ENCODE data around the gene EEF1AKMT4.

The EEF1AKMT4 gene

GRCh38 chr3:184259396-184259877 is 10.0 kb downstream of the EEF1AKMT4 start:
- no peak overlapping the region for H3K9ac ChIP-seq (ENCODE audit: low read length)

DNA sequence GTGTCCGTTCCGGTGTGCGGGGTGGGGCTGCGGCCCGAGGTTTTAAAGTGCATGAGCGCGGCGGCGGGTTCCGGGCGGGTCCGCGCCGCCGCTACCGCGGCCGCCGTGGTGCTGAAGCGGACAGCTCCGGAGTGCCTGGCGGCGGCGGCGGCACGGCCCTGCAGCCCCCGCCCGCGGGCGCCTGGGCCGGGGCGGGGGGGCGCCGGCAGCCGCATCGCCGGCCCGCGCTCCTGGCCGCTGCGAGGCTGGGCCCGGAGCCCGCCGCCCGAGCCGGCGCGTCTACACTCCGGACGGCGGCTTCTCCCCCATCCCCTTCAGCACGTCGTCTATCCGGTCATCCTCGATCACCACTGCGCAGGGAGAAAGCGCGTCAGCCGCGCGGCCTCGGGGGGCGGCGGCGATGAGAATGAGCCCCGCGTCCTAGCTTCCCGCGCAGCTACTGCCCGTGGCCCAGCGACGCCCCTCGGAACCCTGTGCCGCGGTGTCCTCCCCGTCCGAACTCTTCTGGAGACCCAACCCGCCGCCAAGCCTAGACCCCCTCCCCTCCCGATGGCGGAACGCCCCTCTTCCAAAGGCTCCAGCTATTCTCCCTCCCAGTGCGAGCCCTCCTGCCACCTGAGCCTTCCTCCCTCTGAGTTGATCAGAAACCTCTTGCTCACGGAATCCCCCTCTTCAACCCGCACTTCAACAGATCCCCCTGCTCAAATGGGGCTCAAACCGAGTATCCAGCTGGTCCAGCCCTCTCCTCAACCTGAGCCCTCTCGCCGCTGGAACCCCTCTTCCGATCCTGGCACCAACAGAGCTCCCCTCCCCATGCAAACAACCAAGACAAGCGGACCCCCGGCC is 10.6 kb downstream of the EEF1AKMT4 start:
- no peak overlapping the region for H4K91ac ChIP-seq (ENCODE audit: low read length)
- peaks cover 30% of the 10 kb centered on the region for H3K4me1 ChIP-seq (ENCODE audit: control insufficient read depth, insufficient read depth, low read depth, low read length)
- no peaks in the 10 kb centered on the region for H3K9me3 ChIP-seq (ENCODE audit: control insufficient read depth, low read length)
- no peak overlapping the region for H3K4ac ChIP-seq (ENCODE audit: low read depth in 1 of 2, low read length in 2 of 2)
- peak overlapping the region in 1 of 2 experiments; percentile 70 for H3K23ac ChIP-seq (ENCODE audit: low read length in 2 of 2)
- H2BK120ac ChIP-seq (ENCODE audit: low read depth, low read length), result no peak overlapping the region
- no peak overlapping the region for H2AK5ac ChIP-seq (ENCODE audit: low read length, severe bottlenecking)
- DNase-seq, result peak; percentile 29
- no peak overlapping the region for H2AFZ ChIP-seq (ENCODE audit: low read depth, low read length)
- 1% methylated on average over 43 of the region's 91 CpGs for WGBS
- peak overlapping the region; percentile 95 for H3K4me2 ChIP-seq (ENCODE audit: low read length, poor library complexity, severe bottlenecking)
- peaks cover 38 to 39% of the 10 kb centered on the region in 2 experiments for H3K27me3 ChIP-seq (ENCODE audit: control insufficient read depth in 1 of 2, insufficient read depth in 1 of 2, low read length in 2 of 2)
- H2BK15ac ChIP-seq (ENCODE audit: low read depth, poor library complexity, severe bottlenecking), result no peak overlapping the region
- peak overlapping the region; percentile 38 to 63 for H3K4me3 ChIP-seq (ENCODE audit: insufficient read depth in 1 of 2, low read depth in 1 of 2, low read length in 2 of 2)
- H3K9ac ChIP-seq (ENCODE audit: low read length), result no peak overlapping the region
- H3K18ac ChIP-seq (ENCODE audit: low read depth in 1 of 2, low read length in 2 of 2), result no peak overlapping the region
- H2BK12ac ChIP-seq (ENCODE audit: low read length in 2 of 2), result no peak overlapping the region
- no peaks in the 10 kb centered on the region for H3K79me1 ChIP-seq (replicated peaks; ENCODE audit: low read length, poor library complexity, severe bottlenecking)
- no peak overlapping the region for H3K14ac ChIP-seq (ENCODE audit: low read length in 2 of 2)
- H3K27ac ChIP-seq (ENCODE audit: low read length, poor library complexity, severe bottlenecking), result no peak overlapping the region
- H3K36me3 ChIP-seq (ENCODE audit: control insufficient read depth in 1 of 2, insufficient read depth in 2 of 2, low read depth in 1 of 2, low read length in 2 of 2), result peaks cover 0 to 15% of the 10 kb centered on the region in 2 experiments
- no peak overlapping the region for H2BK5ac ChIP-seq (ENCODE audit: low read depth, low read length, poor library complexity, severe bottlenecking)
- H4K8ac ChIP-seq (ENCODE audit: low read length), result no peak overlapping the region

More at GRCh38 chr3:184259396-184259877, 10.0 kb downstream of the EEF1AKMT4 start:
- no peak overlapping the region for H3K4me3 ChIP-seq (ENCODE audit: insufficient read depth in 1 of 2, low read depth in 1 of 2, low read length in 2 of 2)
- no peak overlapping the region for H3K14ac ChIP-seq (ENCODE audit: low read length in 2 of 2)
- 40% methylated on average over 8 of the region's 28 CpGs for WGBS
- no peak overlapping the region for H3K18ac ChIP-seq (ENCODE audit: low read depth in 1 of 2, low read length in 2 of 2)
- no peak overlapping the region for H2BK5ac ChIP-seq (ENCODE audit: low read depth, low read length, poor library complexity, severe bottlenecking)
- H2AFZ ChIP-seq (ENCODE audit: low read depth, low read length), result no peak overlapping the region
- peak overlapping the region; percentile 25 for H3K4me2 ChIP-seq (ENCODE audit: low read length, poor library complexity, severe bottlenecking)
- peaks cover 32 to 39% of the 10 kb centered on the region in 2 experiments for H3K27me3 ChIP-seq (ENCODE audit: control insufficient read depth in 1 of 2, insufficient read depth in 1 of 2, low read length in 2 of 2)
- H3K4ac ChIP-seq (ENCODE audit: low read depth in 1 of 2, low read length in 2 of 2), result no peak overlapping the region
- no peak overlapping the region for H3K23ac ChIP-seq (ENCODE audit: low read length in 2 of 2)
- no peaks in the 10 kb centered on the region for H3K79me1 ChIP-seq (replicated peaks; ENCODE audit: low read length, poor library complexity, severe bottlenecking)
- peaks cover 30% of the 10 kb centered on the region for H3K4me1 ChIP-seq (ENCODE audit: control insufficient read depth, insufficient read depth, low read depth, low read length)
- no peak overlapping the region for H2BK15ac ChIP-seq (ENCODE audit: low read depth, poor library complexity, severe bottlenecking)
- no peak overlapping the region for H4K91ac ChIP-seq (ENCODE audit: low read length)
- H4K8ac ChIP-seq (ENCODE audit: low read length), result no peak overlapping the region
- no peak overlapping the region for H2BK120ac ChIP-seq (ENCODE audit: low read depth, low read length)
- peaks cover 0 to 15% of the 10 kb centered on the region in 2 experiments for H3K36me3 ChIP-seq (ENCODE audit: control insufficient read depth in 1 of 2, insufficient read depth in 2 of 2, low read depth in 1 of 2, low read length in 2 of 2)
- H3K9me3 ChIP-seq (ENCODE audit: control insufficient read depth, low read length), result no peaks in the 10 kb centered on the region
- no peak overlapping the region for H2AK5ac ChIP-seq (ENCODE audit: low read length, severe bottlenecking)
- H3K27ac ChIP-seq (ENCODE audit: low read length, poor library complexity, severe bottlenecking), result no peak overlapping the region
- no peak overlapping the region for H2BK12ac ChIP-seq (ENCODE audit: low read length in 2 of 2)
- no peak for DNase-seq

DNA sequence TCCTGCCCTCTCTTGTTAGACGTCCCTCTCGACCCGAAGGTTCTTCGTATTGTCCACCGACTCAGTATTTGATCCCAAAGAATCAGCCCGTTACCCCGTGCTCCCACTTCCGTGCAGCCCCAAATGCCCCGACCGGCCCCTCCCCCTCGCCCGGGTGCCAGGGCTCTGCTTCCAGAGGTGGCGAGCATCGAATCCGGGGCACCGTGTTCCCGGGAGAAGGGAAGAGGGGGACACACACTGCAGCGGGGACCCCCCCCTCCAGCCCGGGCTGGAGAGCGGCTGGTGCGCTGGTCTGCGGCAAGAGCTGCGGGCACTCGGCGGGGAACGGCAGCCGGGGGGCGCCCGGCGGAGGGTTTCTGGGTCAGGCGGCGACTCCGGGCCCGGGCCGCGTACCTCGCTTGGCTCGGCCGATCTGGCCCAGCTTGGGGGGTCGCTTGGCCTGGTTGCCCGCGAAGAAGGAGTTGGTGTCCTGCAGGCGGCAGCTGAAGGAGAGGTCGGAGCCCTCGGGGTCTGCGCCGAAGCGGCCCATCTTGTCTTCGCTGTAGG is 11.3 kb downstream of the EEF1AKMT4 start:
- DNase-seq, result no peak
- H2BK15ac ChIP-seq (ENCODE audit: low read depth, poor library complexity, severe bottlenecking), result no peak overlapping the region
- no peak overlapping the region for H2BK5ac ChIP-seq (ENCODE audit: low read depth, low read length, poor library complexity, severe bottlenecking)
- peaks cover 0 to 15% of the 10 kb centered on the region in 2 experiments for H3K36me3 ChIP-seq (ENCODE audit: control insufficient read depth in 1 of 2, insufficient read depth in 2 of 2, low read depth in 1 of 2, low read length in 2 of 2)
- H3K14ac ChIP-seq (ENCODE audit: low read length in 2 of 2), result no peak overlapping the region
- no peak overlapping the region for H3K27ac ChIP-seq (ENCODE audit: low read length, poor library complexity, severe bottlenecking)
- no peak overlapping the region for H2AFZ ChIP-seq (ENCODE audit: low read depth, low read length)
- H3K4me3 ChIP-seq (ENCODE audit: insufficient read depth in 1 of 2, low read depth in 1 of 2, low read length in 2 of 2), result peak overlapping the region; percentile 63 to 65
- H3K4me2 ChIP-seq (ENCODE audit: low read length, poor library complexity, severe bottlenecking), result peak overlapping the region; percentile 95
- H2BK120ac ChIP-seq (ENCODE audit: low read depth, low read length), result no peak overlapping the region
- H3K9ac ChIP-seq (ENCODE audit: low read length), result no peak overlapping the region
- no peak overlapping the region for H2BK12ac ChIP-seq (ENCODE audit: low read length in 2 of 2)
- H2AK5ac ChIP-seq (ENCODE audit: low read length, severe bottlenecking), result no peak overlapping the region
- peak overlapping the region in 1 of 2 experiments; percentile 89 for H3K23ac ChIP-seq (ENCODE audit: low read length in 2 of 2)
- H3K79me1 ChIP-seq (replicated peaks; ENCODE audit: low read length, poor library complexity, severe bottlenecking), result no peaks in the 10 kb centered on the region
- peaks cover 39 to 41% of the 10 kb centered on the region in 2 experiments for H3K27me3 ChIP-seq (ENCODE audit: control insufficient read depth in 1 of 2, insufficient read depth in 1 of 2, low read length in 2 of 2)
- no peak overlapping the region for H3K4ac ChIP-seq (ENCODE audit: low read depth in 1 of 2, low read length in 2 of 2)
- 3% methylated on average over 47 of the region's 49 CpGs for WGBS
- H3K9me3 ChIP-seq (ENCODE audit: control insufficient read depth, low read length), result no peaks in the 10 kb centered on the region
- peaks cover 30% of the 10 kb centered on the region for H3K4me1 ChIP-seq (ENCODE audit: control insufficient read depth, insufficient read depth, low read depth, low read length)
- H4K91ac ChIP-seq (ENCODE audit: low read length), result no peak overlapping the region
- H3K18ac ChIP-seq (ENCODE audit: low read depth in 1 of 2, low read length in 2 of 2), result no peak overlapping the region
- no peak overlapping the region for H4K8ac ChIP-seq (ENCODE audit: low read length)

- Histone ChIP-seq H2BK5ac (ENCODE audit: low read depth, low read length, poor library complexity, severe bottlenecking) (peak within 1 kb of the TSS; percentile 58), H2AK5ac (ENCODE audit: low read length, severe bottlenecking) (no peak within 1 kb of the TSS), H3K23ac (ENCODE audit: low read length in 2 of 2) (peak within 1 kb of the TSS in 1 of 2 experiments; percentile 89), H3K4me1 (ENCODE audit: control insufficient read depth, insufficient read depth, low read depth, low read length) (peaks cover 30% of the 10 kb centered on the region), H3K14ac (ENCODE audit: low read length in 2 of 2) (no peak within 1 kb of the TSS), H3K27ac (ENCODE audit: low read length, poor library complexity, severe bottlenecking) (no peak within 1 kb of the TSS), H3K27me3 (ENCODE audit: control insufficient read depth in 1 of 2, insufficient read depth in 1 of 2, low read length in 2 of 2) (peaks cover 39 to 41% of the 10 kb centered on the region in 2 experiments), H3K4me3 (ENCODE audit: insufficient read depth in 1 of 2, low read depth in 1 of 2, low read length in 2 of 2) (peak within 1 kb of the TSS; percentile 65 to 76), H2BK120ac (ENCODE audit: low read depth, low read length) (no peak within 1 kb of the TSS), H3K4ac (ENCODE audit: low read depth in 1 of 2, low read length in 2 of 2) (no peak within 1 kb of the TSS), H3K79me1 (replicated peaks; ENCODE audit: low read length, poor library complexity, severe bottlenecking) (no peaks in the 10 kb centered on the region), H4K8ac (ENCODE audit: low read length) (no peak within 1 kb of the TSS), H3K18ac (ENCODE audit: low read depth in 1 of 2, low read length in 2 of 2) (no peak within 1 kb of the TSS), H3K4me2 (ENCODE audit: low read length, poor library complexity, severe bottlenecking) (peak within 1 kb of the TSS; percentile 98), H2BK15ac (ENCODE audit: low read depth, poor library complexity, severe bottlenecking) (no peak within 1 kb of the TSS), H4K91ac (ENCODE audit: low read length) (no peak within 1 kb of the TSS), H3K9me3 (ENCODE audit: control insufficient read depth, low read length) (no peaks in the 10 kb centered on the region), H2BK12ac (ENCODE audit: low read length in 2 of 2) (no peak within 1 kb of the TSS), H2AFZ (ENCODE audit: low read depth, low read length) (no peak within 1 kb of the TSS), H3K9ac (ENCODE audit: low read length) (peak within 1 kb of the TSS; percentile 51), H3K36me3 (ENCODE audit: control insufficient read depth in 1 of 2, insufficient read depth in 2 of 2, low read depth in 1 of 2, low read length in 2 of 2) (peaks cover 0 to 15% of the 10 kb centered on the region in 2 experiments)
- peak; percentile 60 for DNase-seq
- under 1% methylated on average over 33 of the region's 67 CpGs for WGBS
Measured at GRCh38 chr3:184261270-184261853, 11.9 kb downstream of the EEF1AKMT4 start, which contains the start of gene CAMK2N2. TSS of gene CAMK2N2 (minus strand) at chr3:184261553. CDS start at chr3:184261285, 268 bp downstream.
